GM13977 (cell line): ENCODE data around the gene SGPP1.
"Not testable (repeated sequence)": the region's sequence is repeated elsewhere in the genome, so short reads cannot be mapped to it uniquely, and the experiment has no call there.

Experiments
- DNase-seq: peaks from one replicate; pipeline ENCODE4 v3.0.0; 2012; ENCODE audit warnings: low spot score
- CTCF ChIP-seq: IDR thresholded peaks from 2 replicates; pipeline ENCODE4 v1.5.1; 2012; ENCODE audit warnings: mild to moderate bottlenecking, control low read depth; ENCODE audit not compliant: insufficient read depth; ENCODE audit errors: extremely low read depth, missing control alignments
- in situ Hi-C: fragments of 300-500 bp; cut with MboI; formaldehyde crosslinking; loops from one replicate; pipeline ENCODE4 v1.12.0; 2022; ENCODE audit warnings: low sequenced_read_pairs, low pct_unique_long_range_greater_than_20kb, mixed read lengths, inconsistent platforms; ENCODE audit not compliant: unreplicated experiment

The SGPP1 gene

GRCh38 chr14:63713058-63713457 lies 14.8 kb downstream of the SGPP1 start:
- no peak for TF ChIP-seq CTCF
- DNase-seq, result no peak
- in situ Hi-C loops, result no loop called here

GRCh38 chr14:63712123-63712522 lies 15.7 kb downstream of the SGPP1 start:
- TF ChIP-seq CTCF, result no peak
- in situ Hi-C loops, result no loop called here
- no peak for DNase-seq

- in situ Hi-C loops, result no loop called here
- no peak for DNase-seq
- TF ChIP-seq CTCF, result no peak
Measured at GRCh38 chr14:63710497-63710896, 17.4 kb downstream of the SGPP1 start.

GRCh38 chr14:63709589-63709988 lies 18.3 kb downstream of the SGPP1 start:
- no peak for DNase-seq
- in situ Hi-C loops, result no loop called here
- no peak for TF ChIP-seq CTCF

GRCh38 chr14:63707216-63707615 lies 20.6 kb downstream of the SGPP1 start:
- in situ Hi-C loops, result no loop called here
- no peak for TF ChIP-seq CTCF
- no peak for DNase-seq

- in situ Hi-C loops, result no loop called here
- no peak for TF ChIP-seq CTCF
- DNase-seq, result no peak
Measured at GRCh38 chr14:63705561-63706070, 22.2 kb downstream of the SGPP1 start.

- DNase-seq, in situ Hi-C loops: not testable (repeated sequence)
Measured at GRCh38 chr14:63702530-63702929, 25.3 kb downstream of the SGPP1 start.
